NT2/D1 (cell line): Measurements from ENCODE around the gene TNS1.

Experiments
- SUZ12 ChIP-seq: IDR thresholded peaks from 2 replicates; pipeline ENCODE4 v1.6.1; 2011; ENCODE audit not compliant: insufficient read length, insufficient read depth; ENCODE audit errors: extremely low read depth
- YY1 ChIP-seq: IDR thresholded peaks from 2 replicates; pipeline ENCODE4 v1.6.1; 2011; ENCODE audit not compliant: insufficient read length, insufficient read depth
- ZNF274 ChIP-seq: IDR thresholded peaks from 2 replicates; pipeline ENCODE4 v1.6.1; 2011; ENCODE audit warnings: mild to moderate bottlenecking, low read depth, low read length

- TF ChIP-seq YY1 (no peak), SUZ12 (no peak), ZNF274 (no peak)
Observed at GRCh38 chr2:217988014-217988839, 14.6 kb downstream of the TNS1 start.
